ENCODE results near the gene FAM171A1.

DNA sequence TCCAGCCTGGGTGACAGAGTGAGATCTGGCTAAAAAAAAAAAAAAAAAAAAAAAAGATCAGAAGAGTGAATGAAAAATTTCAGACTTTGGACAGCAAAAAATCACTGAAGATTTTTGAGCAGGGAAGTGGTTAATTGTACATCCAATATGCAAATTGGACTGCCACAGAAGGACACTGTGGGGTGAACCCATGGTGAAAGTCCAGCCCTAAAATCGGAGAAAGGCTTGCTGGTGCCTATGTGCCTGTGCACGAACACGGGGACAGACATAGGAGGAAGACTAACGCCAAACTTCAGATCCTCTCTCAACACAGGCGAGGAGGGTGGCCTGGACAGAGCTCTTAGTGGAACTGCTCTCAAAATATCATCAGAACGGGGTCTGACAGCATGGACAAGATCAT, 65.5 kb downstream of the FAM171A1 start:
- no peak for TF ChIP-seq POLR2A (IDR thresholded peaks at IDR 0.05; ENCODE audit: low read length)
- no peak for TF ChIP-seq GATA1 (IDR thresholded peaks at IDR 0.05; ENCODE audit: low read depth, low read length)

Data from erythroblast (primary cell).